ENCODE results near the gene FAM170B.

GRCh38 chr10:49120911-49121310, 12.9 kb downstream of the FAM170B start:
- TF ChIP-seq EZH2 (IDR thresholded peaks at IDR 0.05; ENCODE audit: insufficient read depth, poor library complexity, severe bottlenecking) (no peak), EZH2phosphoT487 (IDR thresholded peaks at IDR 0.05; ENCODE audit: insufficient read depth, low read depth) (no peak)
